GM19372 (cell line): ENCODE data around the gene PDSS1.
"Not testable (repeated sequence)": the region's sequence is repeated elsewhere in the genome, so short reads cannot be mapped to it uniquely, and the experiment has no call there.

Experiments used
- ATAC-seq: cut with Tn5 transposase; IDR thresholded peaks from one replicate; pipeline ENCODE4 v1.9.1; 2021; ENCODE audit warnings: mild to moderate bottlenecking, low read depth, moderate library complexity; ENCODE audit not compliant: unreplicated experiment

PDSS1 gene

GRCh38 chr10:26738301-26738911 is 40.9 kb downstream of the PDSS1 start:
- no peak for ATAC-seq

GRCh38 chr10:26739071-26739631 is 41.6 kb downstream of the PDSS1 start:
- ATAC-seq = no peak

- no peak for ATAC-seq
Observed at GRCh38 chr10:26741368-26741767, 43.9 kb downstream of the PDSS1 start.

GRCh38 chr10:26743091-26743490 is 45.6 kb downstream of the PDSS1 start:
- no peak for ATAC-seq

GRCh38 chr10:26743841-26744240 is 46.3 kb downstream of the PDSS1 start:
- ATAC-seq = no peak

- no peak for ATAC-seq
Observed at GRCh38 chr10:26746061-26746460, 48.6 kb downstream of the PDSS1 start.

- ATAC-seq = no peak
Observed at GRCh38 chr10:26755443-26755903, 58.0 kb downstream of the PDSS1 start.

- ATAC-seq = no peak
Observed at GRCh38 chr10:26759008-26759407, 61.5 kb downstream of the PDSS1 start.

GRCh38 chr10:26765549-26765948 is 68.0 kb downstream of the PDSS1 start:
- no peak for ATAC-seq

- no peak for ATAC-seq
Observed at GRCh38 chr10:26770069-26770468, 72.6 kb downstream of the PDSS1 start.

GRCh38 chr10:26773633-26774032 is 76.1 kb downstream of the PDSS1 start:
- no peak for ATAC-seq

- ATAC-seq = no peak
Observed at GRCh38 chr10:26776258-26776657, 78.8 kb downstream of the PDSS1 start.

- no peak for ATAC-seq
Observed at GRCh38 chr10:26777686-26778085, 80.2 kb downstream of the PDSS1 start.

GRCh38 chr10:26779176-26779860 is 81.8 kb downstream of the PDSS1 start:
- ATAC-seq = no peak

GRCh38 chr10:26780106-26780792 is 82.7 kb downstream of the PDSS1 start:
- no peak for ATAC-seq

GRCh38 chr10:26780793-26781601 is 83.5 kb downstream of the PDSS1 start:
- peak; percentile 60 for ATAC-seq

- ATAC-seq = no peak
Observed at GRCh38 chr10:26781797-26782196, 84.3 kb downstream of the PDSS1 start.

GRCh38 chr10:26787362-26787761 is 89.9 kb downstream of the PDSS1 start:
- ATAC-seq = no peak

GRCh38 chr10:26789779-26790178 is 92.3 kb downstream of the PDSS1 start:
- not testable (repeated sequence) for ATAC-seq

GRCh38 chr10:26790221-26790995 is 92.9 kb downstream of the PDSS1 start:
- no peak for ATAC-seq
